ENCODE measurements around the gene GAL3ST3.

Gene GAL3ST3

GRCh38 chr11:66001942-66002647 lies 46.9 kb downstream of the GAL3ST3 start, which contains the start of the genes BANF1 and EIF1AD:
TSS of gene BANF1 (plus strand) at chr11:66002503. CDS start at chr11:66003251, 748 bp downstream.
TSS of gene EIF1AD (minus strand) at chr11:66002157. CDS start at chr11:66000389, 1,768 bp downstream.
- H3K27me3 ChIP-seq (ENCODE audit: insufficient read depth, poor library complexity, severe bottlenecking), result no peaks in the 10 kb centered on the region
- H3K27ac ChIP-seq (replicated peaks), result peak within 1 kb of the TSS; percentile 97
- TF ChIP-seq POLR2AphosphoS5 (IDR thresholded peaks at IDR 0.05; ENCODE audit: low read depth), result peak; percentile 75; the same call in 1 of the 2 replicates
- TF ChIP-seq REST (IDR thresholded peaks at IDR 0.05; ENCODE audit: insufficient replicate concordance, low read depth), result peak; percentile 51
- TF ChIP-seq SPI1 (IDR thresholded peaks at IDR 0.05; ENCODE audit: borderline replicate concordance, low read depth), result peak; percentile 68
- TF ChIP-seq GABPA (IDR thresholded peaks at IDR 0.05; ENCODE audit: low read depth), result peak; percentile 99
- no peak for TF ChIP-seq CTCF (IDR thresholded peaks at IDR 0.05; ENCODE audit: insufficient read depth, low read length)
- peak; percentile 98 to 99 for DNase-seq (ENCODE audit: low read depth in 1 of 2, low spot score in 1 of 2)
- H3K4me3 ChIP-seq (replicated peaks; ENCODE audit: insufficient read depth, low read length), result peak within 1 kb of the TSS; percentile 96

GRCh38 chr11:65997286-65997685 lies 51.7 kb downstream of the GAL3ST3 start:
- Histone ChIP-seq H3K27me3 (ENCODE audit: insufficient read depth, poor library complexity, severe bottlenecking) (no peaks in the 10 kb centered on the region), H3K4me3 (replicated peaks; ENCODE audit: insufficient read depth, low read length) (no peak overlapping the region), H3K27ac (replicated peaks) (no peak overlapping the region)
- TF ChIP-seq CTCF (IDR thresholded peaks at IDR 0.05; ENCODE audit: insufficient read depth, low read length) (no peak), POLR2AphosphoS5 (IDR thresholded peaks at IDR 0.05; ENCODE audit: low read depth) (peak; percentile 37; the same call in 1 of the 2 replicates)
- DNase-seq (ENCODE audit: low read depth in 1 of 2, low spot score in 1 of 2), result peak in 1 of 2 experiments; percentile 50

GRCh38 chr11:65992056-65992455 lies 56.9 kb downstream of the GAL3ST3 start:
- Histone ChIP-seq H3K27ac (replicated peaks) (no peak overlapping the region), H3K27me3 (ENCODE audit: insufficient read depth, poor library complexity, severe bottlenecking) (no peaks in the 10 kb centered on the region), H3K4me3 (replicated peaks; ENCODE audit: insufficient read depth, low read length) (no peak overlapping the region)
- no peak for DNase-seq (ENCODE audit: low read depth in 1 of 2, low spot score in 1 of 2)
- TF ChIP-seq REST (IDR thresholded peaks at IDR 0.05; ENCODE audit: insufficient replicate concordance, low read depth) (no peak), POLR2AphosphoS5 (IDR thresholded peaks at IDR 0.05; ENCODE audit: low read depth) (no peak), CTCF (IDR thresholded peaks at IDR 0.05; ENCODE audit: insufficient read depth, low read length) (no peak), GABPA (IDR thresholded peaks at IDR 0.05; ENCODE audit: low read depth) (no peak), SPI1 (IDR thresholded peaks at IDR 0.05; ENCODE audit: borderline replicate concordance, low read depth) (no peak)
